HG02840 (cell line): ENCODE data around the gene DNAJC3.

ENCODE experiments used
- ATAC-seq: cut with Tn5 transposase; IDR thresholded peaks from one replicate; pipeline ENCODE4 v1.9.1; 2021; ENCODE audit warnings: mild to moderate bottlenecking, moderate library complexity, moderate number of reproducible peaks; ENCODE audit not compliant: unreplicated experiment, low FRiP score

DNAJC3 gene, protein sequence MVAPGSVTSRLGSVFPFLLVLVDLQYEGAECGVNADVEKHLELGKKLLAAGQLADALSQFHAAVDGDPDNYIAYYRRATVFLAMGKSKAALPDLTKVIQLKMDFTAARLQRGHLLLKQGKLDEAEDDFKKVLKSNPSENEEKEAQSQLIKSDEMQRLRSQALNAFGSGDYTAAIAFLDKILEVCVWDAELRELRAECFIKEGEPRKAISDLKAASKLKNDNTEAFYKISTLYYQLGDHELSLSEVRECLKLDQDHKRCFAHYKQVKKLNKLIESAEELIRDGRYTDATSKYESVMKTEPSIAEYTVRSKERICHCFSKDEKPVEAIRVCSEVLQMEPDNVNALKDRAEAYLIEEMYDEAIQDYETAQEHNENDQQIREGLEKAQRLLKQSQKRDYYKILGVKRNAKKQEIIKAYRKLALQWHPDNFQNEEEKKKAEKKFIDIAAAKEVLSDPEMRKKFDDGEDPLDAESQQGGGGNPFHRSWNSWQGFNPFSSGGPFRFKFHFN

DNA sequence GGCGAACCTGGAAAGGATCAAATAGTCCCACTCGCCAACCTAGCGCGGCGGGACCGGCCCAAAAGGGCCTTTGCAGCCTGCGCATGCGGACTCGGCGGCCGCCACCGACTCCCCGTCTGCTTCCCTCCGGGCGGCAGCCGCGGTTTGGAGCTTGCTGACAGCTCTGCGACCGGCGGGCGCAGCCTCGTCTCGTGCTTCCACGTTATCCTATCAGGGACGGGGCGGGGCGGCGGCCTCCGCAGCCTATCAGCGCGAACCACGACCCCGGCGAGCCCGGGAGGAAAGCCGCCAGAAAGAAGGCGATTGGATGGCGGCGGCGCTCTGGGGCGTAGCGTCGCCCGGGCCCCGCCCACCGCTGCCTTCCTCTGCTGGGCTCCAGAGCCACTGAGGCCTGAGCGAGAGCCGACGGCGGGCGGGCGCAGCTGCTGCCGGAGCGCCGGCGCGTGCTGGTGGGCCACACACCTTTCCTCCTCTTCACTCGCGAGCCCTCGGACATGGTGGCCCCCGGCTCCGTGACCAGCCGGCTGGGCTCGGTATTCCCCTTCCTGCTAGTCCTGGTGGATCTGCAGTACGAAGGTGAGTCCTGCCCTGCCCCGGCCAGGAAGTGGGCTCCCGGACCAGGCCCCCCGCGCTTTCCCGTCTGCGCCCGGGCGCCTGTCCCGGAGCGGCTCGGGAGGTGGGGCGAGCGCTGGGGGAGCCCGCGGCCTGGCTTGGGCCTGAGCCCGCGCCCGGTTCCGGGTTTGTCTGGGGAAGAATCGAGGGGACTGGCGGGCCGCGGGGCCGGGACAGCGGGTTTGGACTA, at the start of gene DNAJC3:
Gene DNAJC3 (plus strand): TSS at position 378 of the 802 bp plus-strand sequence. CDS start 117 bp downstream, at position 495.
- ATAC-seq = peak; percentile 97

DNA sequence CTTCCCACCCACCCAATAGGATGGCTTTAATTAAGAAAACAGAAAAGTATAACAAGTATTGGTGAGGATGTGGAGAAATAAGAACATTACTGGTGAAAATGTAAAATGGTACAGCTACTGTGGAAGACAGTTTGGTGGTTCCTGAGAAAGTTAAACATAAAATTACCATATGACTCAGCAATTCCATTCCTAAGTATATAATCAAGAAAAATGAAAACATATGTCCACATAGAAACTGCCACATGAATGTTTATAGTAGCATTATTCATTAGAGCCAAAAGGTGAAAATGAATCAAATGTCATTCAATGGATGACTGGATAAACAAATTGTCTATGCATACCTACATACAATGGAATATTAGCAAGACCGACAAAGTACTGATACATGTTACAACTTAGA, 49.3 kb upstream of the DNAJC3 start:
- ATAC-seq = no peak

DNA sequence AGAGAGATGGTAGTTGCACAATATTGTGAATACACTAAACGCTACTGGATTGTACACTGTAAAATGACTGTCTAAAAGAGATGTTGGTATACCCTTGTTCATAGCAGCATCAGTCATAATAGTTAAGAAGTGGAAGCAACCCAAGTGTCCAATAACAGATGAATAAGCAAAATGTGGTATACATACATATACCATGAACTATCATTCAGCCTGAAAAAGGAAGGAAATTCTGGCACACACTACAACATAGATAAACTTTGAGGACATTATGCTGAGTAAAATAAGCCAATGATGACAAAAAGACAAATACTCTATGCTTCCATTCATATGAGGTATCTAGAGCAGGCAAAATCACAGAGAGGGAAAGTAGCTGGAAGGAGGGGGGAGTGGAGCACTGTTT, 48.5 kb upstream of the DNAJC3 start:
- ATAC-seq = no peak

DNA sequence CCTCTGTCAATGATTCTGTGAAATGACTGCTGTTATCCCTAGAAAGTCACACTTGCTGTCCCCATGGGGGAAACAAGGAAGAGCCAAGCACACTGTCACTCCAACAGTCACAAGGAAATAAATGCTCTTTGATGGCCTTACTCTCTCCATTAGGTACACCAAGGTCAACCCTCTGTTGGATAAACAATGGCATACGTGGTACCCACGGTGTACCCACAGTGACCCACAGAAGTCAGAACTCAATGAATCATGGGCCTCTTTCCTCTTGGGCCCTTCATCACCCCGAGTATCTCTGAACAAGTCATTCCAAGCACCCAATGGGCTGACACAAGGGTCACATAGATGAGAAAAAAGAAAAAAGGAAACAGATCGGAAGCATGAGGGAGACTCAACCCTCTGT, 47.9 kb upstream of the DNAJC3 start:
- ATAC-seq = no peak

DNA sequence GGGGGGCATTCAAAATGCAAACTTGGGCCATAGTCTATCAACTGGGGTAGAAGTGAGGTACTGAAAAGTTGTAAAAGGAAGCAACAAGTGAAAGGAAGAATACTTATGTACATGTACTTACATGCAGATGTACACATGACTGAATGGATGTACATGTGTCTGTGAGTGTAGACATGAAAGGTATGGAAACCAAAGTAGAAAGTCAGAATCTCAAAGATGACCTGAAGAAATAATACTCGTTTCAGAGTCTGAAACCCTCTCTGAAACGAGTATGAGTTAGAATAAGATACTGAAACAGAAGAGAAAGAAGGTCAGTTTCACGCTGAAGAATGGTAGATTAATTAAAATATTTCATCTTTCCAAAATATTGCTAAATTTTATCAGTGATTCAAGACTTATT, 46.3 kb upstream of the DNAJC3 start:
- no peak for ATAC-seq

DNA sequence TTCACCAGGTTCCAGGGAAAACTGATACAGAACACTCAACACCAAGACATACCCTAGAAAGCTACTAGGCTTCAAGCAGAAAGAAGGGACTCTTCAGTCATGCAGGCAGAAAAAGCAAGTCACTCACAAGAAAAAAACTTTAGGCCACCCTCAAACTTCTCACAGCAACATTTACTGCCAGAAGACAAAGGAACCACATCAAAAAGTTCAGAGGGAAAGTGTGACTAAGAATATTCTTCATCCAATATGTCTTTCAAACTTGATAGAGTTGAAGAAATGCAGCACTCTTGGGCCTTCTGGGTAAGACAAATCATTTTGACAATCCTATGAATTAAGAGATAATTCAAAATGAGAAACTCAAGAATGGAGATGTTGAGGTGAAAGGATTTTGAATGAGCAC, 40.1 kb upstream of the DNAJC3 start:
- no peak for ATAC-seq

DNA sequence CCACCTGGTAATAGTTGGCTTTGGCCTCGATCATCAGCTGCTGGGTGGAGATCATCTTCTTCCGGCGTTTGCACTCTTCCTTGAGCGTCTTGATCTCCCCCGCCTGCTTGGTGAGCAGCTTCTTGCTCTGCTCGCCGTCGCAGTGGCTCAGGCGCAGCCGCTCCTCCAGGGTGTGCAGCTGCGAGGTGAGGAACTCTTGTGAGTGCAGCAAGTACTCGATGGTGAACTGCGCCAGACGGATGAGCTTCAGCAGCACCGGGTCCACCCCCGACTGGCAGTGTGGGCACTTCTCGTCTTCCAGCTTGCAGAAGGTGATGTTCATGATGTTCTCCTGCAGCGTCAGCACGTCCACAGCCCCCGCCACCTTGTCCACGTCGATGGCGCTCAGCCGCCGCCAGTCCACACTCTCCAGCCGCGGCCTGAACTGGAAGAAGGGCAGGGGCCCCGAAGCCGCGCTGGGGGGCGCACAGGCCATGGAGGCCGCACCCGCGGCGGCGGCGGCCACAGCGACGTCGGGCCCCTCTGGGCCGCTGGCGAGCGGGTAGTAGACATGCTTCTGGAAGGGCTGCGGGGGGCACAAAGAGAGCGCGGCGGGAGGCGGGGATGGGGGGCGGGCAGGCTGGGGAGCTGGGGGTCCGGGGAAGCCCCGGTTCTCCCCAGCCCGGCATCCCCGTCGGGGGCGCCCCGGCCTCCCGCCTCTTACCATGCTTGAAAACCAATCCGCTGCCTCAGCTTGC, 35.5 kb upstream of the DNAJC3 start:
- ATAC-seq = no peak

DNA sequence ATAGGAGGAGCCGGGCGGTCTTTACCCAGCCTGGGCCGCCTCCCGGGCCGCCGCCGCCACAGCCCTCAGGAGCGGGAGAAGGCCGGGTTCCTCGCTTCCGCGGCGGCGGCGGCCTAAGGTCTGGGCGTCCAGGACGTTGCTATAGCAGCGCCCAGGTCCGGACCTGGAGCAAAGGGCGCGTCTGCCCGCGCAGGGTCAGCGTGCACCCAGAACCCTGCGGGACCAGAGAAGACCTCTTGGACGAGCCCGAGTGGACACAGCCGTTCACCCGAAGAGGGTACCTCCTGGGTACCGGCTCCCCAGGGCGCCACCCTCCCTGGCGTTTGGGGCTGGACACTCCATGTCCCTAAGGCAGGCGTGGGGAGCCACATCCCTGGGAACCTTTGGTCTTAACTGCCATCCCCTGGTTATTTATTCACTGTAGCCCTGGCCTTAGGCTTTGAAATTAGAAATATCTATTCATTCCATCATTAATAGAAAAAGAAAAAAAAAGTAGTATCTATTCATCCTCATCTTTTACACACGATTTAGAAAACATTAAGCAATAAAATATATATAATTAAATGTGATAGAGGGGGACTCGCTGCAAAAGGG, 34.8 kb upstream of the DNAJC3 start:
- ATAC-seq = no peak

DNA sequence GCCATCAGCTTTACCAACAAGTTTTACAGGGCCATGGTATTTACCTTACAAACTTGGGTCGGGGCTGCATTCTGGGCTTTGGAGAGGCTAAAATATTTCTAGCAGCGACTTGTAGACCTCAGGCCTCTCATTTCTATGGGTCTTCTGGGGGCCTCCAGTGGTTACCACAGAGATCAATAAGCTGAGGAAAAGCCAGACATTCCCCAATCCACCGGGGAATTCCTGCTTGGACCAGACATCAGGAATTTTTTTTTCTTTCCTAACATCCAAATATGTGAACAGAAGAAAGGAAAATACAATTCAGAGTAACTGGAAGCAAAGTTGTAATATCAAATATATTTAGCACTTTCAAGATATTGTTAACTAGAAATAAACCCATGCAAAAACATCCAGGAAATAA, 33.9 kb upstream of the DNAJC3 start:
- no peak for ATAC-seq

DNA sequence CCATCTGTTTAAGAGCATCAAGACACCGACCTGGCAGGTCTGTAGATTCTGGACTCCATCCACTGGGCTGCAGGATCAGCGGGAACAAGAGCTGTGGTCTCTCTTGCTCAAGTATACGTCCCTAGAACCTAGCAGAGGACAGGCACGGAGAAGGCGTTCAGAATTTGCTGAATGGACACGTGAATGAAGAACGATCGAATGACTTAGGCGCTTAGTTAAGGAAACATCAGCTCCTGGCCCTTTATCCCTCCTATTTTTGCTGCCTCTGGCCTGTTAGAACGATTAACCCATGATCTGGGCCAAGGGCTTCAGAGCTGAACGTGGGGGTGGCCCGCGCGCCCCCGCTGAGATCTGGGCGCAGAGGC, 33.4 kb upstream of the DNAJC3 start:
- ATAC-seq = no peak

DNA sequence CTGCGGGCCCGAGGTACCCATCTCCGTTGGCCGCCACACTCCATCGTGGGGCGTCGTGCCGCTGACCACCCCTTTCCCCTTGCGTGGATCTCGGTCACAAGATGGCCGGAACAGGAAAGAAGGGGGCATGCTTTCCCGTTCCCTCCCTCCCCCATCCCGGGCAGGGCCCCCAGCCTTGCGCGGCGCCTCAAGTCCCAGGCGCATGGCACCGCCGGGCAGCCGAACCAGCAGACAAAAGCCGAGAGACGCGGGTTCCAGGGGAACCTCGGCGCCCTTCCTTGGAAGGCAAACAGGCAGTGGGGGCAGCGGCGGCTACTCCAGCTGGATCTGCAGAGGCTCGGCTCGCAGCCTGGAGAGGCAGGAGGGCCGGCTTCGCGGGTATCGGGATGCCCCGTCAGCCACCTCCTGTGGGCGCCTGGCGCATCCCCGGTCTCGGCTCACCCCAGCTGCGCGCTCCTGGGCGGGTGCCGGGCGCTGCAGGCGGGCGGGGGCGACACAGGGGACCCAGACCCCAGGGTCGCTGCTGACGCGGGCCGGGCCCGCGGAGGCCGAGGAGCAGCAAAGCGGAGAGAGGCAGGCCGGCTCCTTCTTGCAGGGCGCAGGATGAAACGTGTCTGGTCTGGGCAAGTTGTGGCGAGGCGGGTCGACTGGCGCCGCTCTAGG, 32.9 kb upstream of the DNAJC3 start:
- no peak for ATAC-seq

DNA sequence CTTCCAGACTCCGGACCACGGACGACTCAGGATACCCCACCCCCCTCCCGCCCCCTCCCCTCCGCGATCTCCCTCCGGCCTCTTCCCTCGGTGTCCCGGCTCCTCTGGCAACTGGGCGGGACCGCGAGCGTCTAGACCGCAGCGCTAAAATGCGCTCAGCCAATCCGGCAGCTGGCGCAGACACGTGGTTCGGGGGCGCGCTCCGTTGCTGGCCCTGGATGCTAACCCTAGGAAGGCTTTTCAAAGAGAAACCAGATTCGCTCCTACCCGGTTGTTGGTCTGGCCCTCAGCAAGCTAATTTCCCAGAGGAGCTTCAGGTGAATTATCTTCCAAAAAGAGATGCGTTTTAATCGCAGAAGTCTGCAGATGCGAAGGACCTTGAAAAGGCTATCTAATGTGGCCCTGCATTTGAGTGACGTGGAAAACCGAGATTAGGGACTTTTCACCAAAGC, 32.3 kb upstream of the DNAJC3 start, which contains the start of gene DZIP1:
Gene DZIP1 (minus strand): TSS at position 106 of the 452 bp plus-strand sequence. CDS start 2,677 bp downstream, outside the sequence.
- no peak for ATAC-seq

DNA sequence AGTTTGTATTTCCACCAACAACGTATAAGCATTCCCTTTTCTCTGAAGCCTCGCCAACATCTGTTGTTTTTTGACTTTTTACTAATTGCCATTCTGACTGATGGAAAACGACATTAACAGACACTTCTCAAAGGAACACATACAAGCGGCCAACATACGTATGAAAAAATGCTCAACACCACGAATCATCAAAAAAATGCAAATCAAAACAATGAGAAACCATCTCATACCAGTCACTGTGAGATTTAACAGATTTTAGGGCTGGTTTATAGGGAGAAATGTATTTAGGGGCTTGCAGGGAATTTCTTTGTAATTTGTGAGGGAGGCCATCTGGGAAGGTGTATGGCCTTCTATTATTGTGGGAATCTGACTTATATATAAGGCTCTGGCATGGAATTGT, 29.6 kb upstream of the DNAJC3 start:
- no peak for ATAC-seq

DNA sequence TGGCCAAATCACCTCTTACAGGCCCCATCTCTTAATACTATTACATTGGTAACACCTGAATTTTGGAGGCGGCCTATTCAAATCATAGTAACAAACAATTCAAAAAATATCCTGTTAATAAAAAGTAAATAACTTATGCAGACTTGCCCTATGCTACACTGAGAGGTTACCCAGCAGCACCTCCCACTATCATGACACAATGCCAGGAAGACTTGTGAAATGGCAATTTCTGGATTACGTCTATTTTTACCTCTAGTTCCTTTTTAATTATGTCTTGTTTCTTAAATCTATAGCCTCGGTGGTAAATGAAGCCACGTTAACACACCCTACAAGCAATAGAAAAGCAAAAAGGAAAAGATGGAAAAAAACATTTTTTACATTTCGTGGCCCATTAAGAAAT, 26.2 kb upstream of the DNAJC3 start:
- no peak for ATAC-seq

DNA sequence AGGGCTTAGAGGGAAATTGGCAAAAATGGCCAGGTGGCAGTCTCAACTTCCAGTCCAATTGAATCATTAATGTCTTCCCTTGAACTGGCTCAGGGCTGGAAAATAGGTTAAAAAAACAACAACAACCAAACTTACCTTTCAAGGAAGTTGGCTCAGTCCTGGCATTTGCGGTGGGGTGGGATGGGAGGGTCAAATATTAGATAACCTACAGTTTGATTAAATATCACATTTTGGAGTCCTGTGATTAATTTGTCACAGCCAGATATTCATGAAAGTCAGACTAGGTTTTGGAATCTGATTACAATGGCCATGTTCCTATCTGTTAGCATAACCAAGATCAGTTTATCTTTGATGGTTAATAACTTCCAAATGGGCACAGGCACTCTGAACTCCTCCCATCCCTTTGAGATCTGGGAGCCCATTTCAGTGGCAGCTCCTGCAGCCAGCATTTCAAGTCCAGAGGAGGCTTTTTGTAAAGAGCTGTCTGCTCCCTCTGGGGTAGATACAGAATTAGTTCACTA, 24.6 kb upstream of the DNAJC3 start:
- ATAC-seq = no peak

DNA sequence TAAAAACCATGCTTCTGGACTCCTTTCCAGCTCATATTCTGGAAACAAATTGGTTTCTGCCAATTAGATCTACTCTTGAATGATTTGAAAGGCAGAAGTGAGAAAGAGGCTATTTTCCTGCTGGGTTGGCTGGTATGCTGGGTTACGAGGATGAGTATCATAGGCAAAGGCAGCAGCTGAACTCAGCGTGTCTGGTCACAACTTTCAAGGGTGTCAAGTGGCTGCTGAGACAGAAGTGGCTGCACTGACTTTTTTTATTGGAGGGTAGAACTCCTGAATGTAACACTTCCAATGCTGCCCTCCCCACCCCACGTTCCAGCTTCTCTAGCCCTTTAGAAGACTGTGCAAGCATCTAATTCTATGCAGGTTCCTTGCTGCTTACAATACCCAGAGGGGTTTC, 24.1 kb upstream of the DNAJC3 start:
- ATAC-seq = no peak

DNA sequence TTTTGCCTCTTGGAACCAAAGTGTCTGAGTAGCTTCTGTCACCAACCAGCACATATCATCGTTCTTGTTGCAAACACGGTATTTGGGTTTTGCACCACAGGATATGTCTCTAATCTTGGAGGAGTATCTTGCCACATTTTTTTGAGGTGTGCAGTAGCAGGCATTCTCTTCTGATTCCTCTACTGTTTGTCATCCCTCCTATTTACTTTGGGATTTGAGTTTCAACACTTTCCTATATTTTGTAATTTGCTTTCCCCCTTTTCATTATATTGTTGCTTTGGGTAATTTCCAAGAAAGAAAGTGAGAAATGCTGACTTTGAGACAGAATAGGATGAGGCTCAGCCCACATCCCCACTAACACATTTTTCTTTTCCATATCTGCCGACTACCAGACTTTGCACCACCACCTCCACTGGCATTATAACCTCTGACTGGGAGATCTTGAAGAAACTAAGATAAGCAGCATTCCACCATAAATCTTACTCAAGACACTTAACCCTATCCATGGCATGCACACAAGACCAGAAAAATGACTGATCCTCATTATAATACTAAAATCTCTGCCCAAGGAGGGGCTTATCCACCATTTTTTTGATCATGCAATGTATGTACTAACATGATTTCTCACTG, 20.4 kb upstream of the DNAJC3 start:
- no peak for ATAC-seq

DNA sequence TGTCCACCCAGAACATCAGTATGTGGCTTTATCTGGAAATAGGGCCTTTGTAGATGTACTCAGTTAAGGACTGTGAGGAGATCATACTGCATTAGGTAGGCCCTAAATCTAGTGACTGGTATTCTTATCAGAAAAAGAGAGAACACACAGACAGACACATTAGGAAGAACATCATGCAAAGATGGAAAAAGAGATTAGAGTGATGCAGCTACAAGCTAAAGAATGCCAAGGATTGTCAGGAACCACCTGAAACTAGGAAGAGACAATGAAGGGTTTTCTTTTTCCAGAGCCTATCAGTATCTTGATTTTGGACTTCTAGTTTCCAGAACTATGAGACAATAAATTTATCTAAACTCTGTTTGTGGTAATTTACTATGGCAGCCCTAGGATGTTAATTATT, 17.4 kb upstream of the DNAJC3 start:
- ATAC-seq = no peak

DNA sequence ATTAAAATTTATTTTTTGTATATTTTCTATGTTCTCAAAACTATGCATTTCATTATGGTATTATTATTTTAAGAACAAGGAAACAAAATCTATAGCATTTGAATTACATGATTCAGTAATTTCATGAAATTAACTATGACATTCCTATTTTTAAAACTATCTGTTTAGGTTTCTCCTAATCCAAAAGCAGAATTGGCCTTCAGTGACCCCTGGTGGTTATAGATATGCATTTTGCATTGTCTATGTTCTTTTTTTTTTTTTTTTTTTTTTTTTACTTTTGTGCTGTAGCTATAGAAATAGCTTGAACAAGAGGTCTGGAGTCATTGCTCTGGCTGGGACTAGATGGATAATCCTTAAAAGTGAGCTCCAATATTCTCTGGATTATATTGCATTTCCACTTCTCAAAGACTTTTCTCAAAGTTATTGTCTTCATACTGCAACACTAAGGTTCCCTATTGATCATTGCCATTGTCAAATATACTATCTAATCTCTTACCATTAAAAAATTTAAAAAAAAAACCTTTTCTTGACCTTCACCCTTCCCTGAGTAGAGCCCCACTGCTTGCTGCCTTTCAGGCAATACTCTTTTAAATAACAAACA, 15.9 kb upstream of the DNAJC3 start:
- no peak for ATAC-seq
